B cell (primary cell): Measurements from ENCODE around the gene SLC25A26. TPM values are rescaled to one million over a fixed set of nuclear protein-coding genes. Genes with fewer than 3 reads are reported as not detected.

Experiments
- ATAC-seq: fragments of 200-7000 bp; cut with Tn5 transposase; one replicate; pipeline ENCODE4 v1.10.0; 2021; ENCODE audit warnings: low read depth, mild to moderate bottlenecking, moderate number of reproducible peaks, moderate library complexity
- CTCF ChIA-PET: fragments of 350-600 bp; sonication (Branson Sonifier 250); formaldehyde crosslinking; loops from one replicate; lab custom pipeline; 2021; ENCODE audit warnings: antibody characterized with exemption, inconsistent platforms; lab: Charles Lee
- POLR2A ChIA-PET: fragments of 350-600 bp; sonication (Branson Sonifier 250); formaldehyde crosslinking; loops from one replicate; lab custom pipeline; 2021; ENCODE audit warnings: antibody characterized with exemption; lab: Charles Lee
- DNase-seq: peaks from one replicate; pipeline ENCODE4 v3.0.0; 2013
- H2AFZ ChIP-seq: 2 replicates; pipeline ENCODE4 v1.6.1; 2012; ENCODE audit warnings: mild to moderate bottlenecking, low read depth, low read length; ENCODE audit not compliant: insufficient read depth, poor library complexity, severe bottlenecking
- H3K27ac ChIP-seq, 2 donors: 1 replicate in 1 of 2; 2 replicates in 1 of 2; pipeline ENCODE4 v1.5.1; 2012 to 2013; ENCODE audit warnings: low read length in 2 of 2, mild to moderate bottlenecking in 2 of 2, moderate library complexity in 1 of 2
- H3K27me3 ChIP-seq, 4 experiments: fragments of 200-600 bp in 1 of 4; sonication (generic) in 1 of 4; replicated peaks in 1 of 4; 1 replicate in 2 of 4; 2 replicates in 2 of 4; pipeline versions ENCODE4 v1.6.1 to v1.7.0; 2013 to 2016; ENCODE audit warnings: low read length in 3 of 4, mild to moderate bottlenecking in 2 of 4, mixed read lengths in 1 of 4, moderate library complexity in 1 of 4; ENCODE audit not compliant: insufficient read depth in 4 of 4, control insufficient read depth in 3 of 4; ENCODE audit errors: control extremely low read depth in 1 of 4
- H3K36me3 ChIP-seq, 2 experiments: replicated peaks in 1 of 2; 1 replicate in 1 of 2; 2 replicates in 1 of 2; pipeline versions ENCODE4 v1.6.1 to v1.7.1; 2013; ENCODE audit warnings: low read length in 1 of 2; ENCODE audit not compliant: insufficient read depth in 2 of 2, control insufficient read depth in 1 of 2; ENCODE audit errors: control extremely low read depth in 1 of 2, extremely low read depth in 1 of 2
- H3K4me1 ChIP-seq, 2 donors: fragments of 200-600 bp in 1 of 2; sonication (generic) in 1 of 2; 1 replicate in 1 of 2; 2 replicates in 1 of 2; pipeline versions ENCODE4 v1.5.1 to v1.6.1; 2013 to 2017; ENCODE audit warnings: low read length in 2 of 2; ENCODE audit not compliant: control insufficient read depth in 2 of 2, insufficient read depth in 2 of 2
- H3K4me2 ChIP-seq: replicated peaks from 2 replicates; pipeline ENCODE3; 2012; ENCODE audit warnings: mild to moderate bottlenecking, low read depth, low read length; ENCODE audit not compliant: poor library complexity, severe bottlenecking
- H3K4me3 ChIP-seq, 5 experiments: fragments of 200-600 bp in 1 of 5; sonication (generic) in 1 of 5; 1 replicate in 3 of 5; 2 replicates in 2 of 5; pipeline versions ENCODE4 v1.5.1 to v1.7.0; 2011 to 2016; ENCODE audit warnings: low read length in 4 of 5, mild to moderate bottlenecking in 4 of 5, low read depth in 2 of 5, control low read depth in 1 of 5, moderate library complexity in 1 of 5; ENCODE audit not compliant: insufficient read depth in 1 of 5; ENCODE audit errors: control extremely low read depth in 1 of 5, extremely low read depth in 1 of 5
- H3K79me2 ChIP-seq: fragments of 200-600 bp; sonication (generic); one replicate; pipeline ENCODE4 v1.6.0; 2016; ENCODE audit warnings: low read length; ENCODE audit not compliant: control insufficient read depth, insufficient read depth
- H3K9ac ChIP-seq: fragments of 200-600 bp; sonication (generic); 2 replicates; pipeline ENCODE4 v1.6.1; 2017; ENCODE audit warnings: mild to moderate bottlenecking, low read length, moderate library complexity
- H3K9me3 ChIP-seq, 3 donors: one replicate each; pipeline versions ENCODE4 v1.6.1 to v1.7.1; 2013; ENCODE audit warnings: low read length in 2 of 3; ENCODE audit not compliant: control insufficient read depth in 2 of 3, insufficient read depth in 1 of 3; ENCODE audit errors: control extremely low read depth in 1 of 3
- H4K20me1 ChIP-seq: 2 replicates; pipeline ENCODE4 v1.6.0; 2012; ENCODE audit warnings: mild to moderate bottlenecking, low read length; ENCODE audit not compliant: insufficient read depth, control insufficient read depth, poor library complexity, severe bottlenecking
- H3K27ac Mint-ChIP-seq: one replicate; pipeline ENCODE4 v1.8.0; 2021; ENCODE audit warnings: mixed read lengths
- H3K27me3 Mint-ChIP-seq: one replicate; pipeline ENCODE4 v1.8.0; 2021; ENCODE audit warnings: mixed read lengths
- H3K4me1 Mint-ChIP-seq: one replicate; pipeline ENCODE4 v1.8.0; 2021; ENCODE audit warnings: mixed read lengths
- H3K4me3 Mint-ChIP-seq: one replicate; pipeline ENCODE4 v1.8.0; 2021; ENCODE audit warnings: mixed read lengths
- H3K9me3 Mint-ChIP-seq: one replicate; pipeline ENCODE4 v1.8.0; 2022; ENCODE audit warnings: mixed read lengths; ENCODE audit not compliant: insufficient read depth
- EZH2 ChIP-seq: IDR thresholded peaks from 2 replicates; pipeline ENCODE4 v1.6.1; 2012; ENCODE audit warnings: borderline replicate concordance, low read depth, mild to moderate bottlenecking, moderate library complexity, low read length; ENCODE audit not compliant: insufficient read depth, poor library complexity, severe bottlenecking
- WGBS: methylation state at CpG from one replicate; pipeline ENCODE4 v1.1.5; 2013; ENCODE audit warnings: missing lambda C conversion rate; ENCODE audit not compliant: insufficient coverage; 5-methylcytosine and 5-hydroxymethylcytosine counted together
- intact Hi-C: fragments of 100-400 bp; cut with micrococcal nuclease; formaldehyde crosslinking; loops from one replicate; pipeline ENCODE4 v1.10.0; 2022
- polyA plus RNA-seq: library from polyadenylated mRNA; depleted of rRNA; stranded (reverse); fragments of >200 nt; gene quantifications from 2 replicates; pipeline ENCODE4 v1.2.3, GENCODE V29; 2012
- total RNA-seq, 2 donors: library from RNA; stranded (reverse); fragments of 120-200 nt in 1 of 2; gene quantifications; 1 replicate in 1 of 2; 2 replicates in 1 of 2; pipeline versions ENCODE4 v1.2.3 to v1.2.4, GENCODE V29; 2013 to 2022
- TF ChIP-seq, protein P1 (sequence below): fragments of 200-600 bp; IDR thresholded peaks from one replicate; pipeline ENCODE4 v1.8.0; 2022; ENCODE audit warnings: antibody characterized with exemption, mild to moderate bottlenecking

The SLC25A26 gene
- total and polyA plus RNA-seq, 2 donors (not counting 1 experiment from before 2014, with no cell fraction given), result 22.3 to 23.8 TPM

DNA sequence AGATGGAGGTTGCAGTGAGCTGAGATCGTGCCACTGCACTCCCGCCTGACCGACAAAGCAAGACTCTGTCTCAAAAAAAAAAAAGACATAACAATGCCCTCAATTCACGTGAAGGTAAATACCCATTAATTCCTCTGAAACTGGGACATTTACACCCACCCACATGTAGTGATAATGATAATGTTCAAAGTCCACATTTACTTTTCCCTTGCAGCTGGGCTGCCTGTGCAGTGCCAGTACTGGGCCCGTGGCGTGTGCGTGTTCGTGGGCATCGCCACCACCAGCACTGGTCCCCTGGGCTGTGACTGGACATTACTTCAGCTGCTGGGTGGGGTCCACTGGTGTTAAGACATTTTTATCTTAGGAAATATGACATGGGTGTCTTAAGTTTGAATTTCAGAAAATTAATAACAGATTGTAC lies 123.6 kb downstream of the SLC25A26 start:
- Histone ChIP-seq H3K36me3 (peaks cover 2 to 13% of the 10 kb centered on the region in 2 experiments), H3K9me3 (peaks cover 0 to 3% (median 0%) of the 10 kb centered on the region in 3 donors), H3K27me3 (no peaks in the 10 kb centered on the region), H3K4me3 (no peak overlapping the region), H3K4me1 (no peaks in the 10 kb centered on the region), H3K27ac (no peak overlapping the region), H3K79me2 (peaks cover 3% of the 10 kb centered on the region), H4K20me1 (no peaks in the 10 kb centered on the region), H3K9ac (no peak overlapping the region), H2AFZ (no peak overlapping the region), H3K4me2 (no peak overlapping the region)
- ATAC-seq, result no peak
- no peak for DNase-seq
- WGBS, result 100% methylated on average over 4 of the region's 9 CpGs
- TF ChIP-seq, protein P1, sequence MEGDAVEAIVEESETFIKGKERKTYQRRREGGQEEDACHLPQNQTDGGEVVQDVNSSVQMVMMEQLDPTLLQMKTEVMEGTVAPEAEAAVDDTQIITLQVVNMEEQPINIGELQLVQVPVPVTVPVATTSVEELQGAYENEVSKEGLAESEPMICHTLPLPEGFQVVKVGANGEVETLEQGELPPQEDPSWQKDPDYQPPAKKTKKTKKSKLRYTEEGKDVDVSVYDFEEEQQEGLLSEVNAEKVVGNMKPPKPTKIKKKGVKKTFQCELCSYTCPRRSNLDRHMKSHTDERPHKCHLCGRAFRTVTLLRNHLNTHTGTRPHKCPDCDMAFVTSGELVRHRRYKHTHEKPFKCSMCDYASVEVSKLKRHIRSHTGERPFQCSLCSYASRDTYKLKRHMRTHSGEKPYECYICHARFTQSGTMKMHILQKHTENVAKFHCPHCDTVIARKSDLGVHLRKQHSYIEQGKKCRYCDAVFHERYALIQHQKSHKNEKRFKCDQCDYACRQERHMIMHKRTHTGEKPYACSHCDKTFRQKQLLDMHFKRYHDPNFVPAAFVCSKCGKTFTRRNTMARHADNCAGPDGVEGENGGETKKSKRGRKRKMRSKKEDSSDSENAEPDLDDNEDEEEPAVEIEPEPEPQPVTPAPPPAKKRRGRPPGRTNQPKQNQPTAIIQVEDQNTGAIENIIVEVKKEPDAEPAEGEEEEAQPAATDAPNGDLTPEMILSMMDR, result no peak
- TF ChIP-seq EZH2, result no peak
- H3K4me3 Mint-ChIP-seq, result no peak overlapping the region
- H3K27me3 Mint-ChIP-seq, result no peaks in the 10 kb centered on the region
- ChIA-PET CTCF (interaction anchor here (0.9 kb wide), 1 partner anchor 10 kb away, joined by 3 read pairs; no protein-coding TSS in a partner anchor), POLR2A (no interaction called here)
- no peaks in the 10 kb centered on the region for H3K9me3 Mint-ChIP-seq
- peaks cover 3% of the 10 kb centered on the region for H3K4me1 Mint-ChIP-seq
- intact Hi-C loops, result no loop called here
- no peak overlapping the region for H3K27ac Mint-ChIP-seq

DNA sequence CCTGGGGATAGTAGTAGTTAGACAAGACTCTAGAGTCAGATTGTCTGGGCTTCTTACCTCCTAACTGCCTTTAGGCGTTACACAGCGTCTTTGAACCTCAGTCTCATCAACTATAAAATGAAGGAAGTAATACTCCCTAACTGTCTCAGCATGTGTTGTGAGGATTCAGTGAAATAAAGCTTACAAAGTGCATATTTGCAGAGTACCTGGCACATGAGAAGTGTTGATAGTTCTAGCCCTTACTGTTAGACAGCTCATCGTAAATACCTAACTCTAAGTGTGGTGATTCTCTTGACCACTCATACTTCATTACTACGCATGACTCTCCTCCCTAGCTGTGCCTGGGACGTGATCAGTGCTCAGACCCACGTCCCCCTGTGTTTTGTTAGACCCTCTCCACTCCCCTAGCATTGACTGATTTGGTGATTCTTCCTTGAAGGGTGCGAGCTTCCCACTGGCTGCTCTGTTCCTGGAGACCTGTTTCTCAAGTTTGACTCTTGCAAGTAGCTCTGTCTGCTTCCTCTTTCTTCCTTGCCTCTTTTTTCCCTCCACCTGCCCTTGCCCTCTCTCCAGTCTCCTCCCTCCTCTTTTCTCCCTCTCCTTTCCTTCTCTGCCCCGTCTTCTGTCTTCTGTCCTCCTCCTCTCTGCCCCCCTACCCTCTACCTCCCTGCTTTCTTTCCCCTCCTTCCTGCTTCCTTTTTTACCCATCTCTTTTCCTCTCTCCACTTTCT lies 124.2 kb downstream of the SLC25A26 start:
- Histone ChIP-seq H3K9ac (no peak overlapping the region), H3K9me3 (peaks cover 0 to 3% (median 0%) of the 10 kb centered on the region in 3 donors), H3K27me3 (no peaks in the 10 kb centered on the region), H3K36me3 (peaks cover 2 to 13% of the 10 kb centered on the region in 2 experiments), H3K4me3 (no peak overlapping the region), H2AFZ (no peak overlapping the region), H3K27ac (no peak overlapping the region), H3K4me2 (no peak overlapping the region), H3K79me2 (peaks cover 3% of the 10 kb centered on the region), H3K4me1 (no peaks in the 10 kb centered on the region), H4K20me1 (no peaks in the 10 kb centered on the region)
- ChIA-PET CTCF (interaction anchor here (0.9 kb wide), 1 partner anchor 9 kb away, joined by 3 read pairs; no protein-coding TSS in a partner anchor), POLR2A (no interaction called here)
- Mint-ChIP-seq H3K27ac (no peak overlapping the region), H3K4me1 (peaks cover 3% of the 10 kb centered on the region), H3K4me3 (no peak overlapping the region), H3K27me3 (no peaks in the 10 kb centered on the region), H3K9me3 (no peaks in the 10 kb centered on the region)
- no peak for DNase-seq
- WGBS, result 97% methylated on average over 5 of the region's 8 CpGs
- TF ChIP-seq, protein P1, result no peak
- no peak for TF ChIP-seq EZH2
- ATAC-seq, result no peak
- intact Hi-C loops, result no loop called here
